ENCODE data around the gene FBXL7.
A peak's percentile ranks its signal among the peaks of the same experiment; 100 is the strongest.

DNA sequence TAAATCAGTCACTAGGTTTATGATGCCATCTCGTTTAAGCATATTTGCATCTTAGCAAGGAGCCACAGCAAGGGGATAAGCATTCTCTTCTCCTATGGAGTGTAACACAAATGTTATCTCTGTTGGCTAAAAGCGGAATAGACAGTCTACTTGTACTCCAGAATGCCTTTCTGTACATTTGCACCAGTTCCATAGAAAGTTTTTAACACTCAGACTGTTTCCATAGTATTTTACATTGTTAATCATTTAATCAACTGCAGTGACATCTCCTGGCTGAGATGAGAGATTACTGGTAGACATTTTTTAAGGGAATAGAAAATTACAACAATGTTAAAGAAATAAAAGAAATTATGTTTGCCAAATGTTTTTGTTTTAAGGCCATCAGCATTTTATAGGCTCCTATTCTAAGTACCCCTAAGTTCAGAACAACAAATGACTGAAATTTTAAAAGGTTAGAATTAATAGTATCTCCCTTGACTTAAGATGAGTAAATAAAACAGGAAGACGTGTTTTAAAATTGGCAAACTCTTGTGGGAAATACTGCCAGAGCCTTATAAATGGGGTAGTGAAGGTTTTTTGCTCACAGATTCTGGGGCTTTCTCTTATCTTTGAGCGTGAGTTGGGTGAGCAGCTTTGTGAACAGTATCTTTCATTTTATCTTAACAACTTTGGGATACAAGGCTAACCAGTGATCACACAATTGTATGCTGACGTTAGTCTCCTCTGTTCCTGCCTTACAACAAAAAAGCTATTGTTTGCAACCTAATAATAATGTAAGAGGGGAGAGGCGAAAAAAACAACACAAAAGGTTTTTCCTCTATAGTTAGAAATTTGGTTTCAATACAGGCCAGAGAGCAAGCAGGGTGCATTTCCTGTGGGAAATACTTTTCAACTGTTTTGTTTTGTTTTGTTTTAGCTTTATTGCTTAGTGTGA lies 294.3 kb downstream of the FBXL7 start:
- TF ChIP-seq, protein P1, sequence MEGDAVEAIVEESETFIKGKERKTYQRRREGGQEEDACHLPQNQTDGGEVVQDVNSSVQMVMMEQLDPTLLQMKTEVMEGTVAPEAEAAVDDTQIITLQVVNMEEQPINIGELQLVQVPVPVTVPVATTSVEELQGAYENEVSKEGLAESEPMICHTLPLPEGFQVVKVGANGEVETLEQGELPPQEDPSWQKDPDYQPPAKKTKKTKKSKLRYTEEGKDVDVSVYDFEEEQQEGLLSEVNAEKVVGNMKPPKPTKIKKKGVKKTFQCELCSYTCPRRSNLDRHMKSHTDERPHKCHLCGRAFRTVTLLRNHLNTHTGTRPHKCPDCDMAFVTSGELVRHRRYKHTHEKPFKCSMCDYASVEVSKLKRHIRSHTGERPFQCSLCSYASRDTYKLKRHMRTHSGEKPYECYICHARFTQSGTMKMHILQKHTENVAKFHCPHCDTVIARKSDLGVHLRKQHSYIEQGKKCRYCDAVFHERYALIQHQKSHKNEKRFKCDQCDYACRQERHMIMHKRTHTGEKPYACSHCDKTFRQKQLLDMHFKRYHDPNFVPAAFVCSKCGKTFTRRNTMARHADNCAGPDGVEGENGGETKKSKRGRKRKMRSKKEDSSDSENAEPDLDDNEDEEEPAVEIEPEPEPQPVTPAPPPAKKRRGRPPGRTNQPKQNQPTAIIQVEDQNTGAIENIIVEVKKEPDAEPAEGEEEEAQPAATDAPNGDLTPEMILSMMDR (IDR thresholded peaks at IDR 0.05): peak; percentile 24
- TF ChIP-seq EZH2 (IDR thresholded peaks at IDR 0.05): no peak
- TF ChIP-seq EZH2phosphoT487 (IDR thresholded peaks at IDR 0.05): no peak
